Esophagus squamous epithelium (tissue), 4 donors: Measurements from ENCODE around the gene EFHC1.

Experiments
- CTCF ChIP-seq, 6 experiments: fragments of 450-650 bp in 4 of 6; fragments of 200-600 bp in 2 of 6; sonication (generic) in 2 of 6; IDR thresholded peaks; one replicate each; pipeline ENCODE4 v1.5.1; 2016 to 2019; ENCODE audit warnings: antibody characterized with exemption in 6 of 6, mild to moderate bottlenecking in 4 of 6, moderate library complexity in 4 of 6
- POLR2A ChIP-seq, 4 donors: fragments of 450-650 bp; IDR thresholded peaks; one replicate each; pipeline ENCODE4 v1.6.1; 2017; ENCODE audit warnings: antibody characterized with exemption in 4 of 4, mild to moderate bottlenecking in 4 of 4, moderate library complexity in 3 of 4

GRCh38 chr6:52537001-52537753, 117.0 kb downstream of the EFHC1 start:
- TF ChIP-seq CTCF (IDR thresholded peaks at IDR 0.05): no peak
- no peak for TF ChIP-seq POLR2A (IDR thresholded peaks at IDR 0.05)
